GM21717 (cell line): ENCODE data around the gene NAPG.
"Not testable (repeated sequence)": the region's sequence is repeated elsewhere in the genome, so short reads cannot be mapped to it uniquely, and the experiment has no call there.

Source experiments
- ATAC-seq: cut with Tn5 transposase; IDR thresholded peaks from one replicate; pipeline ENCODE4 v1.9.1; 2021; ENCODE audit warnings: mild to moderate bottlenecking, moderate library complexity; ENCODE audit not compliant: unreplicated experiment

Gene NAPG

GRCh38 chr18:10525697-10526560 lies at the start of gene NAPG:
NAPG (plus strand) TSS chr18:10526027; CDS start chr18:10526103, 76 bp downstream.
- ATAC-seq: peak; percentile 81

DNA sequence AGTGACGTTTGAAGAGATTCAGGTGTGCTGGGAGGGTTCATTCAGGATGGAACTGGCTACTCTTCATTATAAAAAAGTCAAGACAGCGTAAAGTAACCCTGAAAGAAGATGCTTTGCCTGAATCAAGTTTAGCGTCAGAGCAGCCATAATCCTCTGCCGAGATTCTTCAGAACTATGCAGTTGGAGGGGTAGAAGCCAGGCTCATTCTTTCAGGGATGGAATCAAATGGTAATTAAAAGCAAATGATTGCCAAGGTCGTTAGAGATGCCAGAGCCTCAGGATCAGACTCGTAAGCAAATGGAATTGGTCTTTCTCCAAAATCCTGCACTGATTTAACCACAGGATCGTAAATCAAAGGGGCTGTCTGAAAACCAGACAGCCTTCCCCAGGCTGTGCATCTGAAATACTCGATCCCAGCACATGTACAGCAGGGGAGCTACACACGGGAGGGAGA lies 49.5 kb upstream of the NAPG start:
- ATAC-seq: no peak

- no peak for ATAC-seq
Observed at GRCh38 chr18:10477121-10477862, 48.5 kb upstream of the NAPG start.

DNA sequence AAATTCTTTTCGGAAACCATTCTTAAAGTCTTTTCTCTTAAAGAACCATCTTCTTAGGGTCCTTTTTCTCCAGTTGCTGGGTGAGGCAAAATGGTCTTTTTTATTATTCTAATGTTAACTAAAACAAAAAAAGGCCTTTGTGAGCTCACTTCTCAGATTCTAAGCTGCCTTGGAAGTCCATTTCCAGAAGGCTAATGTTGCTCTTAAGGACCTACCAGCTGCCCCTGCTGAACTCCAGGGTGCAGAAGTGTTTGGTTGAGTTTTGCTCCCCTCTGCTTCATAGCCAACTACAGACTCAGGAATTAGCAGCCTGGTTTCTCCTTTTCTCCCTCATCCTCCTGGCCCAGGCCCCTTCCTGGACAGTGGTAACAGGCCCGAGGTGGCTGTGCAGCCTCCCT lies 48.0 kb upstream of the NAPG start:
- ATAC-seq: no peak

DNA sequence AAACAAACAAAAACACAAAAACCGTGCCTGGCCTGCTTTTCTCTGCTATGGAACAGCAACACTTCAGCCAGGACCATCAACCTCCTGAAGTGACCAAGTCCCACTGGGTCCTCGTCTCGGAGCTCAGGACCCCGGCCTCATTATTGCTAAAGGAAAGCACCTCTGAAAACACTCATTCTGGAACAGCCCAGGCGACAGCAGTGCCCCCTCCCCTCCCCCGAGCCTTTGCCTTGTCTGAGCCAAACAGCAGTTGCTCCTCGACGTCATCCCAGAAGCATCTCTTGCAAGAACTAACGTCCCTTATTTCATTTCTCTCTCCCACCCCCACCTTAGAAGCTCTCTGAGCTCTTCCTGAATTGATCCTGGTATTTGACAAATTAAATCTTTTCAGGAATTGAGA lies 44.0 kb upstream of the NAPG start:
- ATAC-seq: no peak

GRCh38 chr18:10482363-10482984 lies 43.4 kb upstream of the NAPG start:
- no peak for ATAC-seq

DNA sequence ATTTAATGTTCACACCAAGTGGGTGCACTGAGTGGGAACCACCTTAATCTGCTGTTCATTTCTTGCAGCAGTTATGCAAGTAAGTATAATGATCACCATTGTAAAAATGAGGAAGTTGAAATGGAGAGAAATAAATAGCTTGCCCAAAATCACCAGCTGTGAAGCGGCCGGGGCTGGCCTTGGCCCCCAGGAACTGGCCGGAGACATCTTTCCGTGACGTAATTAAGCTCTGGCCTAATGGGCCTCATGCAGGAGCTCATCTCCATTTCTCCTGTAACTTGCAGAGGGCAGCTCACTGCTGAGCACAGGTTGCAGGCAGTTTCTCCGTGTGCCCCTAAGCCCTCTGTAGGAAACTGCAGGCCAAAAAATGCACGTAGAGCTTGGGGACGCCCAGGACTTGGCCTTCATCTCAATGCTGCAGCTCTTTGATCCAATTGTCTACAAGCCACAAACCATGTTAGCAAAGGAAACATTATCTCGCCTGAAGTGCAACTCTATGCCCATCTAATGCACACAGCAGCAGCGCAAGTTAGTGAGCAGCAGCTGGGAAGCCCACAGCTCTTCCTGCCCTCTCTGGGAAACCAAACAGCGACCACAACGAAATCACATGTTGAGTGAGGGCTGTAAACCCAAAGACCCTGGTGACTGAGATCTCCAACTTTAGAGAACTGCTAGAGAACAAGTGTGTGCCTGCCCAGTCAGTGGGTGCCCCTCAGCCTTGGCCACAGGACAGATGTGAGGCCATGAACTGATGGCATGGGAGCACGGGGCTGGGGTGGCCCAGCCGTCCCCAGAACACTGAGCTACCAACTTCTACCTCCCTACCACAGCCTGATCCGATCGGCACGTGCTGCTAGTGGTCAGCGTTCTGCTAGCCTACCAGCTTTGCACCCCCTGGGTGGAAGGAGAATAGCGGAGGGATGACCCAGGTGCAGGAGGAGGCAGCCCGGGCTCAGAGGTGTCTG lies 42.6 kb upstream of the NAPG start:
- no peak for ATAC-seq

GRCh38 chr18:10485475-10485874 lies 40.4 kb upstream of the NAPG start:
- ATAC-seq: no peak

DNA sequence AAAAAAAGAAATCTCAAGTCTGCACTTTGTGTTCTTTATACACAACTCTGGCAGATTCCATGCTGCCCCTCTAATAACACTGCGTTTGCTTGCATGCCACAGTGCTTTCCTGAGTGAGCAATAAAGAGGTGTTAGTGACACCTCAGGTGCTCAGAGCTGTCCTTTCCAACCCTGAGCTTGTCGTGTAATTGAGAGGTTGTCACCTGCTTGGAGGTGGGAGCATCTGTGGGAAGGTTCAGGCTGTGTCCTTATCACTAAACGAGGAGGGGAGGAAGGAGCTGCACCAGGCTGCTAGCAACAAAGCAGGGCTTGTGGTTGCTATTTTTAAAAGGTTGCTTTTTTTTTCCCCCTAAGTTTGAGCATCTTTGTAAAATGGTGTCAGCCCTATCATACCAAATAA lies 39.5 kb upstream of the NAPG start:
- ATAC-seq: no peak

DNA sequence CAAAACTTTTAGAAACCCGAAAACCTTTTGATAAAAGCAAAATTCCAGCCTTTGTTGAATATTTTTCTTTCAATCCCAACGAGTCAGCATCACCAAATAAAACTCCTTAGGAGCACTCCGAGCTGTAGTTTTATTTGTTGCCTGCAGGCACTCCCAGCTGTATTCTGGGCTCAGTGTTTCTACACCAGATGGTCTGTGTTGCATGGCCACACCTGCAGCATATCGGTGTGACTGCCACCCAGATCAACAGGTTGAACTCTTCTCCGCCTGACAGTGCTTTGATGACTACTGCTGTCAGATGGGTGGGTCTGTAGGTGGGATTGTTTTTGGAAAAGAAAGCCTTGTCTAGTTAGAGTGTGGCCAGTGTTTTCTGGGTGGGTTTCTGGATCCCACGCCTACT lies 38.7 kb upstream of the NAPG start:
- no peak for ATAC-seq

- no peak for ATAC-seq
Observed at GRCh38 chr18:10488017-10488416, 37.8 kb upstream of the NAPG start.

- peak; percentile 90 for ATAC-seq
Observed at GRCh38 chr18:10490401-10491165, 35.2 kb upstream of the NAPG start.

DNA sequence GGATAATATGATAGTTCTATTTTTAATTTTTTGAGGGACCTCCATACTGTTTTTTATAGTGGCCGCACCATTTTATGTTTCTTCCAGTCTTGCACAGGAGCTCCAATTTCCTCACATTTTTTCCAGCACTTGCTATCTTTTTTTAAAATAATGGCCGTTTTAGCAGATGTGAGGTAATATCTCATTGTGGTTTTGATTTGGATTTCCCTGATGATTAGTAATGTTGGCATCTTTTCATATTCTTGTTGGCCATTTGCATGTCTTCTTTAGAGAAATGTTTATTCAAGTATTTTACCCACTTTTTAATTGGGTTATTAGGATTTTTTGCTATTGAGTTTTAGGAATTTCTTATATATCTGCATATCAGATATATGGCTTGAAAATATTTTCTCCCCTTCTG lies 29.9 kb upstream of the NAPG start:
- no peak for ATAC-seq

- no peak for ATAC-seq
Observed at GRCh38 chr18:10497206-10497749, 28.5 kb upstream of the NAPG start.

DNA sequence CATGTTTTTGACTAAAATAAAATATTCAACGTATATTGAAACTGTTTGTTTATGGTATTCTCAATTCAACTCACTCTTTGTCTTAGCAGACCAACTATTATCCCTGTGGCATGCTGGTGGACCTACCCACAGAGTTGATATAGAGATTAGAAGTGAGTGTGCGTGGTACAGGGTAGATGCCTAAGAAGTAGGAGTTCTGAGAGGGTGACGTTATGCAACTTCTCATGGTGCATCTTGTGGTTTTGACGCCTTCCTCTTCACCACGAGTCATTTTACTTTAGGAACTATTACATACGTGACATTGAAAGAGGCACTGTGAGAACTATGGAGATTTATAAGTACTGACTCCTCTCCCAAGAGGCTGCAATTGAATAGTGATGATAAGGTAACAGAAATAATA lies 26.6 kb upstream of the NAPG start:
- no peak for ATAC-seq

DNA sequence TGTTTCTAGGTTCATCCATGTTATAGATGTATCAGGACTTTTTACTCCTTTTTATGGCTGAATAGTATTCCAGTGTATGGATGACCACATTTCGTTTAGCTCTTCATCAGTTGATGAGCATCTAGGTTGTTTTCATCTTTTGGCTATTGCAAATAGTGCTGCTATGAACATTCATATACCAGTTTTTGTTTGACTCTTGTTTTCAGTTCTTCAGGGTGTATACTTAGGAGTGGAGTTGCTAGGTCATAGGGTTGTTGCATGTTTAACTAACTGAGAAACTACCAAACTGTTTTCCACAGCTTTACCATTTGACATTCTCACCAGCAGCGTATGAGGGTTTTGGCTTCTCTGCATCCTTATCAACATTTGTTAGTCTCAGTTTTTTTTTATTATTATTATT lies 25.8 kb upstream of the NAPG start:
- ATAC-seq: no peak

- no peak for ATAC-seq
Observed at GRCh38 chr18:10504723-10505122, 21.1 kb upstream of the NAPG start.

DNA sequence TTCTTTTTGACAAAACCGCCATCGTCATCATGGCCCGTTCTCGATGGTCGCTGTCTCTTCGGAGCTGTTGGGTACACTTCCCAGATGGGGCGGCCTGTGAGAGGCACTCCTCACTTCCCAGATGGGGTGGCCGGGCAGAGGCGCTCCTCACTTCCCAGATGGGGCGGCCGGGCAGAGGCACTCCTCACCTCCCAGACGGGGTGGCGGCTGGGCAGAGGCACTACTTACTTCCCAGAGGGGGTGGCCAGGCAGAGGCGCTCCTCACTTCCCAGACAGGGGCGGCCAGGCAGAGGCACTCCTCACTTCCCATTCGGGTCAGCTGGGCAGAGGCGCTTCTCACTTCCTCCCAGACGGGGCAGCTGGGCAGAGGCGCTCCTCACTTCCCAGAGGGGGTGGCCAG lies 19.9 kb upstream of the NAPG start:
- not testable (repeated sequence) for ATAC-seq

DNA sequence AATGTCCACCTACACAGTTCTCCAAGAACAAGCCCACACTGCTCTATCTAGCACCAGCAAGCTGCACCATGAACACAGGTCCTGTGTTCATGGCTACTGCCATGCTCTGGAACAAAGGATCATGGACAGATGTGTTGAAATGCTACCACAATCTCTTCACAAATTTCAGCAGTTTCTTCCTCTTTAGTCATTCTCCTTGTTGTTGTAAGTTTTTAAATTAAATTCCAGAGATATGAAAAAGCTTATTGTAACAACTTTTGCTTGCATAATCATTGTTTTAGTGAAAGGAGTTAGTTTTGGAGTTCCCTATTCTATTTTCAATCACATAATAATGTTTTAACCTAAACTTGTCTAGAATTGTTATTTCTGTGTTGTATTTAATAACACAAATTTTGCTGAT lies 17.2 kb upstream of the NAPG start:
- no peak for ATAC-seq

GRCh38 chr18:10511236-10511635 lies 14.6 kb upstream of the NAPG start:
- no peak for ATAC-seq
